ENCODE results near the gene IREB2. TPM values are rescaled to one million over a fixed set of nuclear protein-coding genes. Genes with fewer than 3 reads are reported as not detected.

Gene IREB2
- total RNA-seq, 2 donors from 2014 or later = 16.5 to 35.6 TPM

DNA sequence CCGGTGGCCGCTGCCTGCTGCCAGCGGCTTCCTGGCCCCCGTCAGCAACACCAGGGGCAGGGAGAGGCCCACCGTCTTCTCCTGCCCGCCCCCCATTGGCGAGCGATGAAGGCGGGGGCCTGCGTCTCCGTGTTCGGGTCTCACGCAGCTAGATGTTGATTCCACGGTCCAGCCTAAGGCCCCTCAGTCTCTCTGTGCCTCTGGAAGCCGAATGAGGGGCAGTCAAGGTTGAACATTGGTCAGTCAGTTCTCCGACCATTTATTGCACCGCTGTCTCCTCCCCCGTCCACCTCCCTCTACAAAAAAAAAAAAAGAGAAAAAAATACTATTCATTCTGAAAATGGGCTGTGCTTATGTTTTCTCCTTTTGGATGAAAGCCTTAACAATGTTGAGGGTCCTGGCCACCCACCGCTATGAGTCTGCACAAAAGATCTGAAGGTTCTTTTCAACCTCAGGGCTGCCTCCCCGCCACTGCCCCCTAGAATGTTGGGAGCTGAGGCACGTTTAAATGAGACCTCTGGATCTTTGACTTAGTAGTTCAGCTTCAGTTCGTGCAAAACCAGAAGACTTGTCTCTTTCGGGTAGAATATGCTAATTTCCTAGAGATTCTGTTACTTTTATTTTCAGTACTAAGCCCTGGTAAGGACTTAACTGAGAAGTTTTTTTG, 736 bp downstream of the IREB2 start:
- H3K4me1 ChIP-seq (ENCODE audit: control insufficient read depth in 1 of 2, low read depth in 2 of 2) = peaks cover 21 to 49% of the 10 kb centered on the region in 2 donors
- no peak for DNase-seq (ENCODE audit: low spot score)
- H3K27me3 ChIP-seq (replicated peaks; ENCODE audit: insufficient read depth) = no peaks in the 10 kb centered on the region
- H3K27ac ChIP-seq = peak overlapping the region; percentile 95 to 96
- H3K4me3 ChIP-seq = peak overlapping the region; percentile 93
- H3K9me3 ChIP-seq = no peaks in the 10 kb centered on the region
- ATAC-seq (ENCODE audit: insufficient number of reproducible peaks, low FRiP score, low read depth) = no peak
- H3K36me3 ChIP-seq = peaks cover 6% of the 10 kb centered on the region
- TF ChIP-seq, protein P1, sequence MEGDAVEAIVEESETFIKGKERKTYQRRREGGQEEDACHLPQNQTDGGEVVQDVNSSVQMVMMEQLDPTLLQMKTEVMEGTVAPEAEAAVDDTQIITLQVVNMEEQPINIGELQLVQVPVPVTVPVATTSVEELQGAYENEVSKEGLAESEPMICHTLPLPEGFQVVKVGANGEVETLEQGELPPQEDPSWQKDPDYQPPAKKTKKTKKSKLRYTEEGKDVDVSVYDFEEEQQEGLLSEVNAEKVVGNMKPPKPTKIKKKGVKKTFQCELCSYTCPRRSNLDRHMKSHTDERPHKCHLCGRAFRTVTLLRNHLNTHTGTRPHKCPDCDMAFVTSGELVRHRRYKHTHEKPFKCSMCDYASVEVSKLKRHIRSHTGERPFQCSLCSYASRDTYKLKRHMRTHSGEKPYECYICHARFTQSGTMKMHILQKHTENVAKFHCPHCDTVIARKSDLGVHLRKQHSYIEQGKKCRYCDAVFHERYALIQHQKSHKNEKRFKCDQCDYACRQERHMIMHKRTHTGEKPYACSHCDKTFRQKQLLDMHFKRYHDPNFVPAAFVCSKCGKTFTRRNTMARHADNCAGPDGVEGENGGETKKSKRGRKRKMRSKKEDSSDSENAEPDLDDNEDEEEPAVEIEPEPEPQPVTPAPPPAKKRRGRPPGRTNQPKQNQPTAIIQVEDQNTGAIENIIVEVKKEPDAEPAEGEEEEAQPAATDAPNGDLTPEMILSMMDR (IDR thresholded peaks at IDR 0.05) = no peak

DNA sequence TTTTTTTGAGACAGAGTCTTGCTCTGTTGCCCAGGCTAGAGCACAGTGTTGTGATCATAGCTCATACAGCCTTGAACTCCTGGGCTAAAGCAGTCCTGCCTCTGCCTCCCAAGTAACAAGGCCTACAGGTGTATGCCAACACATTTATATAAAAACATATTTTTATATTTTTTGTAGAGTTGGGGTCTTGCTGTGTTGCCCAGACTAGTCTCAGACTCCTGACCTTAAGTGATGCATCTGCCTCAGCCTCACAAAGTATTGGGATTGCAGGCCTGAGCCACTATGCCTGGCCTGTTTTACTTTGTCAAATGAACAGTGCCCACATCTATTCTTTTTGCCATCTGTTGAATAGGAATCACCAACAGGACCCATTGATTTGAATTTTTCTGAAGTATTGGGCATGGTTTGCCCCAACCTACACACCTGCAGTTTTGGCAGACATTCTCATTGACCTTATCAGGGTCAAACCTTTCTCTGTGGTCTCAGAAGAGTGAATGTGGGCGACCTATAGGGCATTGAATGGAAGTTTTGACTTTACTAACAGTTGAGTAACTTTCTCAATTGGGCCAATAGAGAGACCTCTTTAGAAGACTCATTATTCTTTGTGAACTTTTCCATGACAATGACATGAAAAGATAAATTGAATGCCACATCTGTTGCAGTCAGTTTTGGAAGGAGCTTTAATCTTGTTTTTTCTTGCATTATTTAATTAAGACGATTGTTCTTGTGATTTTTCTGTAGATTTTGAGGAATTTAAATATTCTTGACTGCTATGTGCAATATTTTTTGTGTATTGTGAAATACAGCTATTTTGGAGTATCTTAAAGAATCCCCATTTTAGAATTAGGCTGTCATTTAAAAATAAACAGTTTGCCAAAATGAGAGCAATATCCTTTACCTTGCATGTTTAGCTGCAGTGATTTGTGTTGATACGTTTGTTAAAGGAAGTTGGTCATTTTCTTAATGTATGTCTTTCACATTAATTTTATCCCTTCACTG, 2.7 kb downstream of the IREB2 start:
- Histone ChIP-seq H3K4me1 (ENCODE audit: control insufficient read depth in 1 of 2, low read depth in 2 of 2) (peaks cover 21 to 49% of the 10 kb centered on the region in 2 donors), H3K27me3 (replicated peaks; ENCODE audit: insufficient read depth) (no peaks in the 10 kb centered on the region), H3K9me3 (no peaks in the 10 kb centered on the region), H3K4me3 (no peak overlapping the region), H3K27ac (no peak overlapping the region), H3K36me3 (peaks cover 10% of the 10 kb centered on the region)
- DNase-seq (ENCODE audit: low spot score) (no peak), ATAC-seq (ENCODE audit: insufficient number of reproducible peaks, low FRiP score, low read depth) (no peak)
- TF ChIP-seq, protein P1 (IDR thresholded peaks at IDR 0.05) = no peak

DNA sequence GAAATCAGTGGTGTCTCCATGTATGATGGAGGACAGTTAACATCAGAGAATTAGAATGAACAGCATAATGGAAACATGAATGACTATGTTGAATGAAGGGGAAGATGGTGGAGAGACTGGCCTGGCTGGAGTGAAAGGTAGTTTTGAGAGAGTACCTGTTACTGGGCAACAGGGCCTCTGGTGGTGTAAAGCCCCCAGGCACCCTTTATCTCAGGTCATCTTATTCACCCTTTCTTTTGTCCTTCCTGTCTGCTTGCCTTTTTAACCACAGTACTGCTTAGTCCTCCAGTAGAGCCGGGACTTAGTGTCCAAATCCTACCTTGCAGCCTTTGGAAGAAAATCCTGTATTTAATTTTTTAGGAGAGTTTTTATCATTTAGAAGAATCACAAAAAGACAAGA, 6.2 kb downstream of the IREB2 start:
- Histone ChIP-seq H3K9me3 (no peaks in the 10 kb centered on the region), H3K27ac (no peak overlapping the region), H3K4me1 (ENCODE audit: control insufficient read depth in 1 of 2, low read depth in 2 of 2) (peaks cover 23 to 56% of the 10 kb centered on the region in 2 donors), H3K36me3 (peaks cover 16% of the 10 kb centered on the region), H3K27me3 (replicated peaks; ENCODE audit: insufficient read depth) (no peaks in the 10 kb centered on the region), H3K4me3 (no peak overlapping the region)
- TF ChIP-seq, protein P1 (IDR thresholded peaks at IDR 0.05) = no peak
- no peak for ATAC-seq (ENCODE audit: insufficient number of reproducible peaks, low FRiP score, low read depth)
- DNase-seq (ENCODE audit: low spot score) = no peak

DNA sequence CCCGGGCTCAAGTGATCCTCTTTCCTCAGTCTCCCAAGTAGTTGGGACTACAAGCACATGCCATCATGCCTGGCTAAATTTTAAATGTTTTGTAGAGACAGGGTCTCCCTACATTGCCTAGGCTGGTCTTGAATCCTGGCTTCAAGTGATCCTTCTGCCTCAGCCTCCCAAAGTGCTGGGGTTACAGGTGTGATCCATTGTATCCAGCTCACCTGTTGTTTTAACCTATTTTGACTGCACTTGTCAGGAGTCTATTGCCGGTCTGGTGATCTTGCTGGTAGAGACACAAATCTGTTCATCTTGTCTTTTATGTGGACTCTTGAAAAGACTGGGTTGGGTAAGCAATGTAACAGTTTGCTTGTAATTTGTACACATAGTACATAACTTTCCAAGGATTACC, 7.9 kb downstream of the IREB2 start:
- TF ChIP-seq, protein P1 (IDR thresholded peaks at IDR 0.05) = no peak
- Histone ChIP-seq H3K27me3 (replicated peaks; ENCODE audit: insufficient read depth) (no peaks in the 10 kb centered on the region), H3K4me1 (ENCODE audit: control insufficient read depth in 1 of 2, low read depth in 2 of 2) (peaks cover 25 to 49% of the 10 kb centered on the region in 2 donors), H3K36me3 (peaks cover 16% of the 10 kb centered on the region), H3K27ac (no peak overlapping the region), H3K4me3 (no peak overlapping the region), H3K9me3 (no peaks in the 10 kb centered on the region)
- no peak for DNase-seq (ENCODE audit: low spot score)
- no peak for ATAC-seq (ENCODE audit: insufficient number of reproducible peaks, low FRiP score, low read depth)

DNA sequence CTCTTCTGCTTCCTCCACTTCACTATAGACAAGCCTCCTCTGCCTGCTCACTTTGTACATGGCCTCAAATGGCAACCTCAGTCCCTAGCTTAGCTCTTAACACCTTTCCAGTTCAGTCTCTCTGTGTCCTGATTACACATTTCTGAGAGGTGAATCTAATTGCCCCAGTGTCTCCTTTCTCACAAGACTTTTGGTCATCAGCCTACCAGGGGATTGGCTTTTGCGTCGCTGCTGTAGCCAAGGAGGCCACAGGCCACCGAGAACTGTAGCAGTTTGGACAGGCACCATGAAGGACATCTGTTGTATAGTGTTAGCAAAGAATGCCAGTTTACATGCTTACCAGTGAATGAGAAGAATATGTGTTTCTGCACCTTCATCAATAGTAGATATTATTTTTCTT, 8.5 kb downstream of the IREB2 start:
- no peak overlapping the region for H3K4me3 ChIP-seq
- H3K27me3 ChIP-seq (replicated peaks; ENCODE audit: insufficient read depth) = no peaks in the 10 kb centered on the region
- no peak overlapping the region for H3K27ac ChIP-seq
- H3K9me3 ChIP-seq = no peaks in the 10 kb centered on the region
- TF ChIP-seq, protein P1 (IDR thresholded peaks at IDR 0.05) = no peak
- DNase-seq (ENCODE audit: low spot score) (no peak), ATAC-seq (ENCODE audit: insufficient number of reproducible peaks, low FRiP score, low read depth) (no peak)
- peaks cover 23 to 43% of the 10 kb centered on the region in 2 donors for H3K4me1 ChIP-seq (ENCODE audit: control insufficient read depth in 1 of 2, low read depth in 2 of 2)
- peaks cover 16% of the 10 kb centered on the region for H3K36me3 ChIP-seq

Measured in thoracic aorta (tissue), 2 donors.